GM12878 (cell line): ENCODE results near the gene SSU72.

ENCODE experiments used
- CTCF ChIP-seq, 3 experiments: IDR thresholded peaks in 2 of 3; conservative IDR thresholded peaks in 1 of 3; 2 replicates each; pipeline ENCODE4 v1.5.1; 2011; ENCODE audit warnings: low read depth in 3 of 3, low read length in 3 of 3, mild to moderate bottlenecking in 3 of 3, control low read depth in 2 of 3, moderate library complexity in 2 of 3, inconsistent platforms in 1 of 3, mixed read lengths in 1 of 3; ENCODE audit not compliant: control insufficient read depth in 2 of 3, insufficient read depth in 1 of 3; ENCODE audit errors: extremely low read depth in 1 of 3
- JUND ChIP-seq: IDR thresholded peaks from 2 replicates; pipeline ENCODE4 v1.6.1; 2012; ENCODE audit warnings: low read depth, mild to moderate bottlenecking, low read length, improper control_type of control experiment, moderate library complexity
- NR2C1 ChIP-seq: fragments of 450-650 bp; IDR thresholded peaks from 2 replicates; pipeline ENCODE4 v1.6.1; 2017; ENCODE audit warnings: antibody characterized with exemption, mild to moderate bottlenecking, moderate library complexity
- POLR2A ChIP-seq: IDR thresholded peaks from 2 replicates; pipeline ENCODE4 v1.6.1; 2011; ENCODE audit warnings: low read depth, mild to moderate bottlenecking, low read length
- POLR2AphosphoS5 ChIP-seq: IDR thresholded peaks from 2 replicates; pipeline ENCODE4 v1.6.1; 2011; ENCODE audit warnings: mild to moderate bottlenecking, low read length, inconsistent platforms
- RFX5 ChIP-seq: IDR thresholded peaks from 2 replicates; pipeline ENCODE4 v1.6.1; 2011; ENCODE audit warnings: low read depth, low read length, improper control_type of control experiment
- SMAD1 ChIP-seq: fragments of 450-650 bp; IDR thresholded peaks from 2 replicates; pipeline ENCODE4 v1.6.1; 2018; ENCODE audit warnings: mild to moderate bottlenecking, low read depth; ENCODE audit not compliant: partially characterized antibody
- SMARCA5 ChIP-seq: fragments of 450-650 bp; IDR thresholded peaks from 2 replicates; pipeline ENCODE4 v1.6.1; 2017; ENCODE audit warnings: mild to moderate bottlenecking
- STAT3 ChIP-seq: IDR thresholded peaks from 2 replicates; pipeline ENCODE4 v1.6.1; 2011; ENCODE audit warnings: low read depth, low read length, improper control_type of control experiment
- ZBED1 ChIP-seq: IDR thresholded peaks from 2 replicates; pipeline ENCODE4 v1.6.1; 2016; ENCODE audit warnings: borderline replicate concordance
- TF ChIP-seq, protein P1 (sequence below): fragments of 450-650 bp; IDR thresholded peaks from 2 replicates; pipeline ENCODE4 v1.6.1; 2017; ENCODE audit warnings: mild to moderate bottlenecking, low read depth, inconsistent platforms; ENCODE audit not compliant: poor library complexity, severe bottlenecking

- TF ChIP-seq, protein P1, sequence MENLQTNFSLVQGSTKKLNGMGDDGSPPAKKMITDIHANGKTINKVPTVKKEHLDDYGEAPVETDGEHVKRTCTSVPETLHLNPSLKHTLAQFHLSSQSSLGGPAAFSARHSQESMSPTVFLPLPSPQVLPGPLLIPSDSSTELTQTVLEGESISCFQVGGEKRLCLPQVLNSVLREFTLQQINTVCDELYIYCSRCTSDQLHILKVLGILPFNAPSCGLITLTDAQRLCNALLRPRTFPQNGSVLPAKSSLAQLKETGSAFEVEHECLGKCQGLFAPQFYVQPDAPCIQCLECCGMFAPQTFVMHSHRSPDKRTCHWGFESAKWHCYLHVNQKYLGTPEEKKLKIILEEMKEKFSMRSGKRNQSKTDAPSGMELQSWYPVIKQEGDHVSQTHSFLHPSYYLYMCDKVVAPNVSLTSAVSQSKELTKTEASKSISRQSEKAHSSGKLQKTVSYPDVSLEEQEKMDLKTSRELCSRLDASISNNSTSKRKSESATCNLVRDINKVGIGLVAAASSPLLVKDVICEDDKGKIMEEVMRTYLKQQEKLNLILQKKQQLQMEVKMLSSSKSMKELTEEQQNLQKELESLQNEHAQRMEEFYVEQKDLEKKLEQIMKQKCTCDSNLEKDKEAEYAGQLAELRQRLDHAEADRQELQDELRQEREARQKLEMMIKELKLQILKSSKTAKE, result no peak
- TF ChIP-seq SMARCA5, result no peak
- no peak for TF ChIP-seq NR2C1
- no peak for TF ChIP-seq CTCF (IDR thresholded peaks at IDR 0.05 in 2 of 3, conservative IDR thresholded peaks at IDR 0.05 in 1 of 3; ENCODE audit: control insufficient read depth in 2 of 3, extremely low read depth in 1 of 3, insufficient read depth in 1 of 3, low read depth in 3 of 3, low read length in 3 of 3)
- TF ChIP-seq SMAD1, result no peak
- TF ChIP-seq ZBED1, result no peak
- TF ChIP-seq POLR2A, result no peak
- no peak for TF ChIP-seq JUND
- no peak for TF ChIP-seq STAT3
- TF ChIP-seq POLR2AphosphoS5, result no peak
- no peak for TF ChIP-seq RFX5
These were observed 53.3 kb downstream of the SSU72 start for GRCh38 chr1:1521331-1521730.
